Astrocyte of the cerebellum (primary cell): ENCODE results near the gene PROK2.
A peak's percentile ranks its signal among the peaks of the same experiment; 100 is the strongest.

Experiments used
- DNase-seq: peaks from one replicate; pipeline ENCODE4 v3.0.0-alpha.2; 2011; ENCODE audit warnings: low read depth
- H3K4me3 ChIP-seq: 2 replicates; pipeline ENCODE4 v1.5.1; 2011; ENCODE audit warnings: mild to moderate bottlenecking, low read depth, low read length, moderate library complexity
- in situ Hi-C: cut with HindIII; loops from 2 replicates; pipeline ENCODE4 v1.10.0; 2017; ENCODE audit warnings: low sequenced_read_pairs
- TF ChIP-seq, protein P1 (sequence below): IDR thresholded peaks from 2 replicates; pipeline ENCODE4 v1.5.1; 2012; ENCODE audit warnings: low read length, low read depth, moderate library complexity, mild to moderate bottlenecking; ENCODE audit errors: missing control alignments

PROK2 gene

DNA sequence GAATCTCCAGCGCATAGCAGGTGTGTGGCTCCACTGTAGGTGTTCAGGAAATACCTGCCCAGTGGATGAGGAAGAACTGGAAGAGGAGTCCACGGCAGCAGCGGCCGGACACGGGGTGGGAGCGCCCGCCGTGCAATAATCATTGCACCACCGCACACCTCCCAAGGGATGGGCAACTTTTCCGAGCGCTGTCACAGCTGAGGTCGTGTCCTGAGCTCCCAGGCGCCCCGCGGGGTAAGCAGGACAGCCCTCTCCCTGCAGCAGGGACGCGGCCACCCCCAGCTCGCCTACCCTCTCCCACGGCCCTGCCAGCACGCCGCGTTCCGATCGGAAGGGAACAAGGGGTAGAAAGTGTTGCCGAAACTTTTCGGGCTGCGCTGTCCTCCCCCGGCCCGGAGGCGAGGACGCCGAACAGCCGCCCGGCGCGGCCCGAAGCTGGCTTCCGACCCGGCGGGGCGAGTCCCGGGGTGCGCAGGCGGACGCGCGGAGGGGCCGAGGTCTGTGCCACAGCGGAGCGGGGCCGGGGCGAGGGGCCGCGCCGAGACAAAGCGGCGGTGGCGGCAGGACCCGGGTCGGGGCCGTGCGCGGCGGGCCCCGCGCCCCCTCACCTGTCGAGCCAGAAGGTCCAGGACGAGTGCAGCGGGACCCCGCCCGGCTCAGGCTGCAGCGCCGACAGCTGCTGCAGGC is 60.2 kb downstream of the PROK2 start:
- DNase-seq: no peak
- in situ Hi-C loops: loop anchor here (25.0 kb wide), 1 partner anchor 1113 kb away; the partner anchor contains the start of gene SHQ1
- peak overlapping the region; percentile 62 for H3K4me3 ChIP-seq
- TF ChIP-seq, protein P1, sequence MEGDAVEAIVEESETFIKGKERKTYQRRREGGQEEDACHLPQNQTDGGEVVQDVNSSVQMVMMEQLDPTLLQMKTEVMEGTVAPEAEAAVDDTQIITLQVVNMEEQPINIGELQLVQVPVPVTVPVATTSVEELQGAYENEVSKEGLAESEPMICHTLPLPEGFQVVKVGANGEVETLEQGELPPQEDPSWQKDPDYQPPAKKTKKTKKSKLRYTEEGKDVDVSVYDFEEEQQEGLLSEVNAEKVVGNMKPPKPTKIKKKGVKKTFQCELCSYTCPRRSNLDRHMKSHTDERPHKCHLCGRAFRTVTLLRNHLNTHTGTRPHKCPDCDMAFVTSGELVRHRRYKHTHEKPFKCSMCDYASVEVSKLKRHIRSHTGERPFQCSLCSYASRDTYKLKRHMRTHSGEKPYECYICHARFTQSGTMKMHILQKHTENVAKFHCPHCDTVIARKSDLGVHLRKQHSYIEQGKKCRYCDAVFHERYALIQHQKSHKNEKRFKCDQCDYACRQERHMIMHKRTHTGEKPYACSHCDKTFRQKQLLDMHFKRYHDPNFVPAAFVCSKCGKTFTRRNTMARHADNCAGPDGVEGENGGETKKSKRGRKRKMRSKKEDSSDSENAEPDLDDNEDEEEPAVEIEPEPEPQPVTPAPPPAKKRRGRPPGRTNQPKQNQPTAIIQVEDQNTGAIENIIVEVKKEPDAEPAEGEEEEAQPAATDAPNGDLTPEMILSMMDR: no peak

DNA sequence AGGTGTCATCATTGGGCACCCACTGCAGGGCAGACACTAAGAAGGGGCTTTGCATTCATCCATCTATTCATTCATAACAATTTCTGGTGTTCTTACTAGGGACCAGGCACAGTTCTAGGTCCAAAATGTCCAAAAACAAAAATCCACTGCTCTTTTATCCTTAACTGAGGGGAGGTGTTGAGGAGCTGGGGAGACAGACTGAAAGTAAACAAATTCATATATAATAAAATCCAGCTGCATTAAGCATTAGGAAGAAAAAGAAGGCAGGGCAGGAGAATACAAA is 60.8 kb downstream of the PROK2 start:
- in situ Hi-C loops: no loop called here
- DNase-seq: no peak
- TF ChIP-seq, protein P1: no peak
- H3K4me3 ChIP-seq: peak overlapping the region; percentile 62

DNA sequence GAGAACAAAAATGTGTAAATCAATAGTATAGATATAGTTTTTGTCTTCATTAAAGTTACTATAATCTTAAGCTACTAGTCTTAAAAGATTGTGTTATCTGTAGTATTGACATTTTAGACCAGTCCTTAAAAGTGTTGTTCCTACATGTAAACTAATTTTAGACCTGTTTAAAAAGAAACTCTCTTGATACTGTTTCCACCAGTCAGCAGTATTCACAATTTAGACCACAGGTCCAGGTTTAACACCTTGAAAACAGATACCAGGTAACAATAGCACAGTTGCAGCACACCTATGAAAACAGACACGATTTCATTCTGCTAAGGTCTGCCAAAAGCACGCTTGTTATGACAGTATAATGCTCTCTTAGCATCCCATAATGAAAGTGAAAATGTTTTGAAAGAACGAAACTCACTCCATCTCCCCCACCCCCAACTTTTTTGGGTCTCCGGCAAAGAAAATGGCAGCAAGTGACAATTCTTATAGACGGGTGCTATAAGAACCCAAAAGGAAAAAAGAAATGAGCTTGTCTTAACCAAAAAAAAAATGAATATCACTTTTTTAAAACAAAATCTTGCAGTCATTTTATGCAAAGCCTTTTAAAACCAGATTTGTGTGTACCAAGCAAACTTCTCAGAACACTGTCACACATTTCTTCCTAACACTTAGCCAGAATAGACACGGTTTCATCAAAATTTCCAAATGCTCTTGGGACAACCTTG is 61.3 kb downstream of the PROK2 start:
- TF ChIP-seq, protein P1: no peak
- in situ Hi-C loops: no loop called here
- no peak overlapping the region for H3K4me3 ChIP-seq
- no peak for DNase-seq

DNA sequence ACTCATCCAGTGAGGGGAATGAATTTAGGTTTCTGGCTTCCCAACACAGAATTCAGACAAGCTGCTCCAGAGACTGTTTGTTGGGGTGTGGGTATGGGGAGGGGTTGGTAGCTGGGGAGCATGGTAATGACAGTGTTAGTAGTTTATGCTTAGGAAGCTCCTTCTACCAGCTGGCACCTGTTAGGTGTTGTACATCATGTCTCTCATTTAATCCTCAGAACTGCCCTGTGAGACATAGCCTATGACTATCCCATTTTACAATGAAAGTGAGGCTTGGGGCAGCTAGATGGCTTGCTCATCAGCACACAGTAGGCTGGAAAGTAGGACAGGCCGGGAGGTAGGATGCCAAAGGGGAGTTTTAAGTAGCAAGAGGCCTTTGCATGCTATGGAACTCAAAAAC is 62.3 kb downstream of the PROK2 start:
- TF ChIP-seq, protein P1: no peak
- DNase-seq: no peak
- in situ Hi-C loops: no loop called here
- H3K4me3 ChIP-seq: no peak overlapping the region
